GM10266 (cell line): ENCODE data around the gene UBE2Z.

Source experiments
- DNase-seq: peaks from one replicate; pipeline ENCODE4 v3.0.0; 2012; ENCODE audit errors: extremely low spot score
- CTCF ChIP-seq: IDR thresholded peaks from 2 replicates; pipeline ENCODE4 v1.5.1; 2012; ENCODE audit warnings: mild to moderate bottlenecking, low read depth; ENCODE audit not compliant: control insufficient read depth, insufficient read depth; ENCODE audit errors: missing control alignments

Gene UBE2Z

GRCh38 chr17:48890086-48890485 lies 18.1 kb upstream of the UBE2Z start:
- DNase-seq, result no peak
- TF ChIP-seq CTCF, result no peak

GRCh38 chr17:48892940-48893645 lies 15.1 kb upstream of the UBE2Z start:
- TF ChIP-seq CTCF, result no peak

GRCh38 chr17:48893646-48894508 lies 14.3 kb upstream of the UBE2Z start:
- DNase-seq, result no peak
- no peak for TF ChIP-seq CTCF

More at GRCh38 chr17:48892940-48893645, 15.1 kb upstream of the UBE2Z start:
- DNase-seq, result no peak

GRCh38 chr17:48894886-48895285 lies 13.3 kb upstream of the UBE2Z start:
- no peak for DNase-seq

GRCh38 chr17:48901241-48901640 lies 7.0 kb upstream of the UBE2Z start:
- no peak for TF ChIP-seq CTCF
- DNase-seq, result no peak

More at GRCh38 chr17:48894886-48895285, 13.3 kb upstream of the UBE2Z start:
- no peak for TF ChIP-seq CTCF

- no peak for TF ChIP-seq CTCF
- no peak for DNase-seq
Observed at GRCh38 chr17:48903401-48903800, 4.8 kb upstream of the UBE2Z start.

- no peak for DNase-seq
- no peak for TF ChIP-seq CTCF
Observed at GRCh38 chr17:48904428-48904827, 3.8 kb upstream of the UBE2Z start.
